Ovary (tissue), 9 donors: ENCODE data around the gene FAM9C. TPM values are rescaled to one million over a fixed set of nuclear protein-coding genes. Genes with fewer than 3 reads are reported as not detected.

Source experiments
- DNase-seq, 5 donors: peaks; one replicate each; pipeline ENCODE4 v3.0.0-alpha.2; 2019 to 2020
- H3K27ac ChIP-seq, 2 donors: fragments of 200-600 bp; one replicate each; pipeline versions ENCODE4 v1.5.1 to v1.8.0; 2019 to 2022
- H3K27me3 ChIP-seq: fragments of 200-600 bp; one replicate; pipeline ENCODE4 v1.8.0; 2022
- H3K36me3 ChIP-seq: fragments of 200-600 bp; sonication (generic); one replicate; pipeline ENCODE4 v1.5.1; 2019
- H3K4me1 ChIP-seq: one replicate; pipeline ENCODE4 v1.8.1; 2013; ENCODE audit warnings: mild to moderate bottlenecking, moderate library complexity; ENCODE audit not compliant: insufficient read depth
- H3K4me3 ChIP-seq: fragments of 200-600 bp; sonication (generic); one replicate; pipeline ENCODE4 v1.5.1; 2017
- H3K9me3 ChIP-seq, 2 donors: fragments of 200-600 bp in 1 of 2; sonication (generic) in 1 of 2; one replicate each; pipeline versions ENCODE4 v1.5.1 to v1.8.1; 2013 to 2019; ENCODE audit warnings: mild to moderate bottlenecking in 1 of 2, moderate library complexity in 1 of 2
- EP300 ChIP-seq: sonication (generic); formaldehyde crosslinking; IDR thresholded peaks from one replicate; pipeline ENCODE4 v1.6.1; 2017; ENCODE audit warnings: antibody characterized with exemption
- POLR2A ChIP-seq: fragments of 450-650 bp; IDR thresholded peaks from one replicate; pipeline ENCODE4 v1.6.1; 2017; ENCODE audit warnings: antibody characterized with exemption, mild to moderate bottlenecking, moderate library complexity
- WGBS, 3 donors: extraction: QIAGEN DNeasy Blood & Tissue Kit in 1 of 3; methylation state at CpG; one replicate each; pipeline versions ENCODE4 v1.1.5 to v1.1.7; 2013 to 2017; 5-methylcytosine and 5-hydroxymethylcytosine counted together
- intact Hi-C, 4 donors: fragments of 100-400 bp; cut with DNase I; formaldehyde crosslinking; loops; one replicate each; pipeline versions ENCODE4 v1.11.0 to v1.15.1; 2022 to 2023
- polyA plus RNA-seq, 2 donors: library from polyadenylated mRNA; stranded (reverse); fragments of 200-250 nt in 1 of 2; fragments of 350-450 nt in 1 of 2; fragmentation: Illumina TruSeq in 1 of 2; extraction: RNeasy Lipid Tissue Mini Kit (QIAGEN cat#74804) in 1 of 2; gene quantifications; one replicate each; pipeline ENCODE4 v1.2.3, GENCODE V29; 2013 to 2014
- total RNA-seq, 7 donors: library from RNA; depleted of rRNA in 2 of 7; stranded (reverse); fragments of >200 nt in 2 of 7; fragmentation: NEBNext Ultra II Directional in 3 of 7; extraction: Animal tissue kit (Norgen Biotek cat#: 25700) in 3 of 7; gene quantifications; one replicate each; pipeline versions ENCODE4 v1.1.0 to v1.2.4, GENCODE V29; 2016 to 2023
- TF ChIP-seq, protein P1 (sequence below), 3 donors: fragments of 450-650 bp in 2 of 3; fragments of 200-600 bp in 1 of 3; IDR thresholded peaks; one replicate each; pipeline versions ENCODE4 v1.5.1 to v1.8.0; 2016 to 2022; ENCODE audit warnings: antibody characterized with exemption in 3 of 3, mild to moderate bottlenecking in 1 of 3
- donor health status: DM: no; HTN: no; CAD: no; lungs with moderate emphysema.
- donor health status: DM: no; HTN: no; CAD: no.
- donor health status: Bipolar disorder and iron deficiency.
- donor health status: DM: yes; HTN: yes; CAD: no.
- donor health status: DM: no; HTN: no; CAD: no.
- donor health status: DM: yes; HTN: yes; CAD: no.

Gene FAM9C
- total and polyA plus RNA-seq, 9 donors: 0.10 to 1.6 (median 0.87) TPM; not detected in 4

DNA sequence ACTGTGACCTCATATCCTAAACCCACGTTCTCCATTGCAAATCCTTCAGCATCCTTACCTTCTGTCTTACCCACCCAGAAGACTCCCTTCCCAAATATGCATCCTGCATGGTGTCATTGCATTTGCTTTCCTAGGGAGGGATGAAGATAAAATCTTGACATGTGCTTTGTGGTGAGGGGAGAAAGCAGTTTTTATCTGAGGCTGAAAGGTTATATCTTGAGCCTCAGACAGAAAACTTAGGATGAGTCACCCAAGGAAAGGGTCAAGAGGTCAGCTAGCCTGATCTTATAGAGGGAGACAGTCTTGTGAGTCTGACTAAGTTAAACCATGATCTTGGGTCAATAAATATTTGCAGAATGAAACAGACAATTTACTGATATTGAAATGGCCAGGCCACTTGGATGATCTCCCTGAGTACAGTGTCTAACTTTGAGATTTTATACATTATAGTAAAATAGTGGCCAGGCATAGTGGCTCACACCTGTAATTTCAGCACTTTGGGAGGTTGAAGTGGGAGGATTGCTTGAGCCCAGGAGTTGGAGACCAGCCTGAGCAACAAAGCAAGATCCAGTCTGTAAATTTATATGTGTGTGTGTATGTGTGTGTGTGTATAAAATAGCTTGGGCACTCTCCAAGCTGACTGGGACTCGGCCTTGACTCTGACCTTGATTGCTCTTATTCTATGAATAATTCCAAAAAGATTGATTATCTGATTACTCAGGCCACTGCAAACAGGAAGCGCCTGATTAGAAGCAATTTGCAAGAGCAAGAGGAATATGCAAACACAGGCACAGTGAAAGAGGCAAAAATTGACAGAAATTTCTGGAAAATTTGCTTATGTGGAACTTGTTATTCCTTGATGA is 15.4 kb upstream of the FAM9C start:
- Histone ChIP-seq H3K9me3 (peaks cover 0 to 4% of the 10 kb centered on the region in 2 donors), H3K4me1 (no peaks in the 10 kb centered on the region), H3K27me3 (no peaks in the 10 kb centered on the region), H3K36me3 (no peaks in the 10 kb centered on the region), H3K27ac (no peak overlapping the region), H3K4me3 (no peak overlapping the region)
- DNase-seq: no peak
- intact Hi-C loops: no loop called here
- 55 to 65% (median 60%) methylated on average over 3 of the region's 3 CpGs for WGBS, 3 donors
- TF ChIP-seq, protein P1, sequence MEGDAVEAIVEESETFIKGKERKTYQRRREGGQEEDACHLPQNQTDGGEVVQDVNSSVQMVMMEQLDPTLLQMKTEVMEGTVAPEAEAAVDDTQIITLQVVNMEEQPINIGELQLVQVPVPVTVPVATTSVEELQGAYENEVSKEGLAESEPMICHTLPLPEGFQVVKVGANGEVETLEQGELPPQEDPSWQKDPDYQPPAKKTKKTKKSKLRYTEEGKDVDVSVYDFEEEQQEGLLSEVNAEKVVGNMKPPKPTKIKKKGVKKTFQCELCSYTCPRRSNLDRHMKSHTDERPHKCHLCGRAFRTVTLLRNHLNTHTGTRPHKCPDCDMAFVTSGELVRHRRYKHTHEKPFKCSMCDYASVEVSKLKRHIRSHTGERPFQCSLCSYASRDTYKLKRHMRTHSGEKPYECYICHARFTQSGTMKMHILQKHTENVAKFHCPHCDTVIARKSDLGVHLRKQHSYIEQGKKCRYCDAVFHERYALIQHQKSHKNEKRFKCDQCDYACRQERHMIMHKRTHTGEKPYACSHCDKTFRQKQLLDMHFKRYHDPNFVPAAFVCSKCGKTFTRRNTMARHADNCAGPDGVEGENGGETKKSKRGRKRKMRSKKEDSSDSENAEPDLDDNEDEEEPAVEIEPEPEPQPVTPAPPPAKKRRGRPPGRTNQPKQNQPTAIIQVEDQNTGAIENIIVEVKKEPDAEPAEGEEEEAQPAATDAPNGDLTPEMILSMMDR (IDR thresholded peaks at IDR 0.05): no peak
- TF ChIP-seq EP300 (no peak), POLR2A (no peak)

DNA sequence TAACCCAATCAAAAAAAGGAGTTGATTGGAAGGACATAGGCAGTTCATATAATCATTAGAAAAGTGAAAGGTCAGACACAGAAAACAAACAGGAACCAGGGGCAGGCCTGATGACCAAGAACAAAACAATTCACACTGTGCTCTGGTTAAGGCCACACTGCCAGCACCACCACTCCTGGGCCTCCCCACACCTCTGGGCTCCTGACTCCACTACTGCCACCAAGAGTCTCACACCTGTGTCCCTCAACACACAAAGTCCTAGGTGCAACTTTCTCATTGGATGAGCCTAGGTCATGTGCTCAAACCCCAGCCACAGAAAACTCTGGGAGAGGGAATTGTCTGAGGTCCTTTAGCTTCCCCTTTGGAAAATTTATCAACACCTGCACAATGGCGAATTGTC is 11.1 kb upstream of the FAM9C start:
- no peaks in the 10 kb centered on the region for H3K4me1 ChIP-seq
- H3K27me3 ChIP-seq: no peaks in the 10 kb centered on the region
- intact Hi-C loops: no loop called here
- no peaks in the 10 kb centered on the region for H3K36me3 ChIP-seq
- TF ChIP-seq, protein P1 (IDR thresholded peaks at IDR 0.05): no peak
- WGBS, 3 donors: 72 to 91% (median 82%) methylated on average over 1 of the region's 1 CpG
- no peak overlapping the region for H3K27ac ChIP-seq
- H3K4me3 ChIP-seq: no peak overlapping the region
- no peak for DNase-seq
- no peaks in the 10 kb centered on the region for H3K9me3 ChIP-seq

GRCh38 chrX:13053171-13053570 is 8.8 kb upstream of the FAM9C start:
- no peaks in the 10 kb centered on the region for H3K4me1 ChIP-seq
- H3K36me3 ChIP-seq: no peaks in the 10 kb centered on the region
- TF ChIP-seq, protein P1 (IDR thresholded peaks at IDR 0.05): no peak
- TF ChIP-seq EP300: no peak
- no peak for TF ChIP-seq POLR2A
- H3K9me3 ChIP-seq: no peaks in the 10 kb centered on the region
- no peak overlapping the region for H3K4me3 ChIP-seq
- no peak overlapping the region for H3K27ac ChIP-seq
- no peak for DNase-seq
- intact Hi-C loops: no loop called here
- H3K27me3 ChIP-seq: no peaks in the 10 kb centered on the region

DNA sequence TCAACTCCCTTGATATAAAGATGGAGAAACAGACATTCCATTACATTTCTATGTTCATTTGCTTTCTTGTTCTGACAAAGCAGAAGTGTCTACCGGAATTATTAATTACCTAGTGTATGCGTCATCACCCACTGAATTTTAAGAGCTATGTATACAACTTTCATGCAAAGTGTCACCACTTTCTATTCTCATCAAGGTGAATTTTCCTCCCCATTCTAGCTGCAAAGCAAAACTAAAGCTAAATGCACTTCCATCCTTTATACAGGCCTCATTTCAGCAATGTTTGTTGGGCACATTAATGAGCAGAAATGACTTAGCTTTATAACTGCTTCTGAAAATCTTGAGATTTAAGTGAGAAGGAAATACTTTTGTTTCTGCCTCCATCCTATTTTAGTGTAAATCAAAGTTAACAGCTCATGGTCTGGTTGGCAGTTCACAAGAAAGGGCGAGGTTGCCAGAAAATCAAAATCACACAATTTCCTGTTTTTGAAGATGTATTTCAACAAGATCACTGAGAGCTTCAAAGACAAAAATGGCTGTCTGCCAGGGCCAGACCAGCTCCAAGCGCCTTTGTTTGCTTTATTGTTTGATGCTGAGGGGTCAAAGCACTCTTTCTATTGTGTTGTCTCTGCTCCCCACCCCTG is 7.2 kb upstream of the FAM9C start:
- WGBS, 3 donors: 69 to 74% (median 70%) methylated on average over 4 of the region's 4 CpGs
- no peak for DNase-seq
- intact Hi-C loops: no loop called here
- Histone ChIP-seq H3K9me3 (no peaks in the 10 kb centered on the region), H3K36me3 (no peaks in the 10 kb centered on the region), H3K4me1 (no peaks in the 10 kb centered on the region), H3K27me3 (no peaks in the 10 kb centered on the region), H3K4me3 (no peak overlapping the region), H3K27ac (no peak overlapping the region)
- TF ChIP-seq POLR2A (no peak), EP300 (no peak)
- TF ChIP-seq, protein P1 (IDR thresholded peaks at IDR 0.05): no peak
